Measurements from ENCODE around the gene MIGA2.

MIGA2 gene

DNA sequence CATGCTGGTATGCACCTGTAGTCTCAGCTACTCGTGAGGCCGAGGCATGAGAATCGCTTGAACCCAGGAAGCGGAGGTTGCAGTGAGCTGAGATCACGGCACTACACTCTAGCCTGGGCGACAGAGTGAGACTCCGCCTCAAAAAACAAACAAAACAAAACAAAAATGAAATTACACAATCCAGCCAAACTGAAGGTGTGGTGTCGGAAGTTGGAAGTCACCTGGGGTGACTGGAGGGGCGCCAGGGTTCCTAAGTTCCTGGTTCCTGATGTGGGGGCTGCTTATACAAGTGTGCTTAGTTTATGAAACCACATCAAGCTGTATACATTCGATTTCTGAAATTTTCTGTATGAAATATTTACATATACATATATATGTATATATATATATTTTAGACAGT lies 40.8 kb downstream of the MIGA2 start:
- TF ChIP-seq, protein P1, sequence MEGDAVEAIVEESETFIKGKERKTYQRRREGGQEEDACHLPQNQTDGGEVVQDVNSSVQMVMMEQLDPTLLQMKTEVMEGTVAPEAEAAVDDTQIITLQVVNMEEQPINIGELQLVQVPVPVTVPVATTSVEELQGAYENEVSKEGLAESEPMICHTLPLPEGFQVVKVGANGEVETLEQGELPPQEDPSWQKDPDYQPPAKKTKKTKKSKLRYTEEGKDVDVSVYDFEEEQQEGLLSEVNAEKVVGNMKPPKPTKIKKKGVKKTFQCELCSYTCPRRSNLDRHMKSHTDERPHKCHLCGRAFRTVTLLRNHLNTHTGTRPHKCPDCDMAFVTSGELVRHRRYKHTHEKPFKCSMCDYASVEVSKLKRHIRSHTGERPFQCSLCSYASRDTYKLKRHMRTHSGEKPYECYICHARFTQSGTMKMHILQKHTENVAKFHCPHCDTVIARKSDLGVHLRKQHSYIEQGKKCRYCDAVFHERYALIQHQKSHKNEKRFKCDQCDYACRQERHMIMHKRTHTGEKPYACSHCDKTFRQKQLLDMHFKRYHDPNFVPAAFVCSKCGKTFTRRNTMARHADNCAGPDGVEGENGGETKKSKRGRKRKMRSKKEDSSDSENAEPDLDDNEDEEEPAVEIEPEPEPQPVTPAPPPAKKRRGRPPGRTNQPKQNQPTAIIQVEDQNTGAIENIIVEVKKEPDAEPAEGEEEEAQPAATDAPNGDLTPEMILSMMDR (conservative IDR thresholded peaks at IDR 0.05) = no peak

GRCh38 chr9:129078691-129079503 lies 42.5 kb downstream of the MIGA2 start:
- no peak overlapping the region for H3K27ac ChIP-seq

More for the DNA sequence above, 40.8 kb downstream of the MIGA2 start:
- H3K27ac ChIP-seq = no peak overlapping the region

DNA sequence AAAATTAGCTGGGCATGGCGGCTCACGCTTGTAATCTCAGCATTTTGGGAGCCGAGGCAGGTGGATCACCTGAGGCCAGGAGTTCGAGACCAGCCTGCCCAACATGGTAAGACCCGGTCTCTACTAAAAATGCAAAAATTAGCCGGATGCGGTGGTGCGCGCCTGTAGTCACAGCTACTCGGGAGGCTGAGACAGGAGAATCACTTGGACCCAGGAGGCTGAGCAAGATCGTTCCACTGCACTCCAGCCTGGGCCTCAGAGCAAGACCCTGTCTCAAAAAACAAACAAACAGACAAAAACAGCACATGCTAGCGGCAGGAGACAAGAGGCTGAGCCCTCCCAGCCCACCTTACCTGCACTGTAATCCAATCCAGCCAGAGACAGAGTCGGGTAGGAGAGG lies 43.4 kb downstream of the MIGA2 start:
- peak overlapping the region; percentile 91; the same call in 1 of the 2 replicates for H3K27ac ChIP-seq
- TF ChIP-seq, protein P1 (conservative IDR thresholded peaks at IDR 0.05) = no peak

More at GRCh38 chr9:129078691-129079503, 42.5 kb downstream of the MIGA2 start:
- TF ChIP-seq, protein P1 (conservative IDR thresholded peaks at IDR 0.05) = no peak

DNA sequence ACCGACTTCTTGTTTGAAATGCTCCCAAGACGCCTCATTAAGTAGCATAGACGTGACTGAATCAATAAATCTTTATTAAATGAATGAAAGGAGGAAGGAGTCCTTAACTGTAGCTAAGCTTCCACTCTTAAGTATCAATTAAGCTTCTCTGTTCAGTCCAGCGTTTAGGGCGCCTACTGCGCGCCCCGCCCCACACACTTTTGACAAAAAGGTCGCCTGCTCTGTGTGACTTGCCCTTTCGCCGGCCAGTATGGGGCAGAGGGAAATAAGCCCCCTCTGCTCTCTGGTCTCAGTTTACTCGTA lies 43.8 kb downstream of the MIGA2 start:
- peak overlapping the region; percentile 91; the same call in 1 of the 2 replicates for H3K27ac ChIP-seq
- TF ChIP-seq, protein P1 (conservative IDR thresholded peaks at IDR 0.05) = no peak

- H3K27ac ChIP-seq = peak within 1 kb of the TSS; percentile 91
- TF ChIP-seq, protein P1 (conservative IDR thresholded peaks at IDR 0.05) = no peak
Observed at GRCh38 chr9:129080601-129081387, 44.4 kb downstream of the MIGA2 start, which contains the start of gene DOLPP1. TSS of gene DOLPP1 (plus strand) at chr9:129081111. CDS start at chr9:129081132, 21 bp downstream.

GRCh38 chr9:129081388-129081904 lies 45.0 kb downstream of the MIGA2 start:
- peak overlapping the region; percentile 91 for H3K27ac ChIP-seq
- TF ChIP-seq, protein P1 (conservative IDR thresholded peaks at IDR 0.05) = no peak

- no peak overlapping the region for H3K27ac ChIP-seq
- TF ChIP-seq, protein P1 (conservative IDR thresholded peaks at IDR 0.05) = no peak
Observed at GRCh38 chr9:129084087-129084486, 47.7 kb downstream of the MIGA2 start.
